ENCODE measurements around the gene MEN1. TPM values are rescaled to one million over a fixed set of nuclear protein-coding genes. Genes with fewer than 3 reads are reported as not detected.
"Not testable (repeated sequence)": the region's sequence is repeated elsewhere in the genome, so short reads cannot be mapped to it uniquely, and the experiment has no call there.

Gene MEN1
- polyA plus RNA-seq, 3 donors = 44.7 to 49.1 (median 45.6) TPM

GRCh38 chr11:64848826-64849597 is 38.7 kb upstream of the MEN1 start:
- no peak for DNase-seq

GRCh38 chr11:64848214-64848825 is 38.0 kb upstream of the MEN1 start:
- DNase-seq = no peak

GRCh38 chr11:64846998-64847666 is 36.8 kb upstream of the MEN1 start:
- peak; percentile 91 for DNase-seq

- DNase-seq = not testable (repeated sequence)
These were observed 35.4 kb upstream of the MEN1 start for GRCh38 chr11:64845776-64846129.

- no peak for DNase-seq
These were observed 34.9 kb upstream of the MEN1 start for GRCh38 chr11:64845129-64845775.

GRCh38 chr11:64844330-64845128 is 34.2 kb upstream of the MEN1 start, which contains the start of gene CDC42BPG:
Gene CDC42BPG (minus strand): TSS chr11:64844653. CDS start chr11:64844569, 84 bp downstream.
- peak; percentile 67 for DNase-seq

GRCh38 chr11:64843686-64844329 is 33.5 kb upstream of the MEN1 start:
- no peak for DNase-seq

GRCh38 chr11:64842851-64843685 is 32.7 kb upstream of the MEN1 start:
- no peak for DNase-seq

- DNase-seq = no peak
These were observed 32.0 kb upstream of the MEN1 start for GRCh38 chr11:64842366-64842759.

GRCh38 chr11:64841592-64842365 is 31.4 kb upstream of the MEN1 start:
- no peak for DNase-seq

- DNase-seq = no peak
These were observed 29.8 kb upstream of the MEN1 start for GRCh38 chr11:64839887-64840782.

GRCh38 chr11:64839335-64839734 is 29.0 kb upstream of the MEN1 start:
- DNase-seq = no peak

- DNase-seq = no peak
These were observed 28.4 kb upstream of the MEN1 start for GRCh38 chr11:64838600-64839334.

- DNase-seq = no peak
These were observed 27.6 kb upstream of the MEN1 start for GRCh38 chr11:64837887-64838351.

- DNase-seq = no peak
These were observed 26.2 kb upstream of the MEN1 start for GRCh38 chr11:64836448-64837072.

- no peak for DNase-seq
These were observed 25.5 kb upstream of the MEN1 start for GRCh38 chr11:64835616-64836447.

Data from renal pelvis (tissue), 4 donors.